Raji (cell line): ENCODE data around the gene CADM1.

Experiments
- POLR2A ChIP-seq: IDR thresholded peaks from 2 replicates; pipeline ENCODE4 v1.6.1; 2011; ENCODE audit warnings: low read depth, low read length, control low read depth; ENCODE audit not compliant: insufficient read depth

CADM1 gene

DNA sequence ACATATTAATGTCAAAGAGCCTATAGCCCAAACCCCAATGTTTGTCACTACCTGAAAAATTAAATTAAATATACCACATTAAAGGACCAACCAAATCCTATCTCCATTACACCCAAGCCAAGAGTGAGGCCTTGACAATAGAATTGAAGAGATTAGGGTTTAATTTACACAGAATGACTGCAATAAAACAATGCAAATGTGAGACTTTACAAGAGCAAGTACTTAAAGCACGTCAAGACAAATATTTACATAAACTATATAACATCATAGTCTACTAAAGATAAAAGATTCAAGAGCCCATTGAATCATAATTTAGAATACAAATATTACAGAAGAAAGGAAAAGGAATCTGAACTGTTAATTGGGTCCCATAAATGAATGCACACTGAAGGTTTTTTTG is 85.6 kb downstream of the CADM1 start:
- no peak for TF ChIP-seq POLR2A

DNA sequence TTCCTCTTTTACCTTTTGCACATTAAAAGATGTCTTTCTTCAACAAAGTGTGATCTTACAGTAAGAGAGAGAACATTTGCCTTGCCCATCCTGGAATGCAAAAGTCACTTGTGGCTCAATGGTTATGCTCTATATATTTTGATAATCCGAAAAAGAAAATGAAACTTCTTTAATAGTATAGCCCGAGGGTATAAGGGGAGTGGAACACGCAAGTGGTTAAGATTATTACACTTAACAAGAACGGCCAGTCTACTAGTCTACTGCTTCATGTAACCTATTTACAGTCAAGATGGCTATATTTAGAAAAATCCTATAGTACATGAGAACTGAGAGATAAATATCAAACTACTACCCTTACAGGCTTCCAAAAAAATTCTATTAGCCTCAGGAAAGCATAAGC is 86.1 kb downstream of the CADM1 start:
- TF ChIP-seq POLR2A: no peak

DNA sequence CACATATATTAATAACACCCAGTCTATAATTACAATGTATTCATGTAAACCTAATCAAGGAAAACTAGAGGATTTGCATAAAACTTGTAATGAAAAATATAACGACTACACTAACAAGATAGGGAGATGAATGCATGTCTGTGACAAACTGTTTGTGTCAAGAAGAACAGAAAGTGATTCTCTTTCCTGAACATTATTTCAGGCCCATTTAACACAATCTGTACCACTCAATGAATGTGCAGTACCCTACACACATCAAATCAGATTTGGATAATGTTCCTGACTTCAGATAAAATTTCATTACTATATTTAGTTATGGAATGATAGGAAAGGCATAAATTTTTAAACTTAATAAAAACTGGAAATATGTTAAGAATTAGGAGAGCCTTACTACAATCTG is 93.1 kb downstream of the CADM1 start:
- no peak for TF ChIP-seq POLR2A

DNA sequence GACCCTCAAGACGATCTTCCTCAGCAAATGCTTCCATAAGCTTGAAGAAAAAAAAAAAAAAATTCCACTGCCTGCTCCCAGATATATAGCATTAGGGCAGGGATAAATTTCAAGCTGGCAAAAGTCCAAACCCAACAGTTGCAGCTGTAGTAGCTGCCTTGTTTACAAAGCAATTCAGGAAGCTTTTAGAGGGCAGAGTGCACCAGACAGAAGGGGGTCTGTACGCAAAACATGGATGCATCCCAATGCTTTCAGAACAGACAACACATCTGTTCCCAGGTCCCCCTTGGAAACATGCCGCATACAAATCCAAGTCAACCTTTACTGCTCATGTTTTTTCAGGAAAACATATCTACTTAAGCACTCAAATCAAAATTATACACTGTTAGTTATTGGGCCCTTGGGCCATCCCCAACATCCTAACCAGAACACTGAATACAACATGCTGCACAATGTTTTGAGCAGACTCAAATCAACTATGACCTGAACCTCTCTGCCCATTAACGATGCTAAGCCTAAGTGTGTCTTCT is 94.5 kb downstream of the CADM1 start:
- no peak for TF ChIP-seq POLR2A

DNA sequence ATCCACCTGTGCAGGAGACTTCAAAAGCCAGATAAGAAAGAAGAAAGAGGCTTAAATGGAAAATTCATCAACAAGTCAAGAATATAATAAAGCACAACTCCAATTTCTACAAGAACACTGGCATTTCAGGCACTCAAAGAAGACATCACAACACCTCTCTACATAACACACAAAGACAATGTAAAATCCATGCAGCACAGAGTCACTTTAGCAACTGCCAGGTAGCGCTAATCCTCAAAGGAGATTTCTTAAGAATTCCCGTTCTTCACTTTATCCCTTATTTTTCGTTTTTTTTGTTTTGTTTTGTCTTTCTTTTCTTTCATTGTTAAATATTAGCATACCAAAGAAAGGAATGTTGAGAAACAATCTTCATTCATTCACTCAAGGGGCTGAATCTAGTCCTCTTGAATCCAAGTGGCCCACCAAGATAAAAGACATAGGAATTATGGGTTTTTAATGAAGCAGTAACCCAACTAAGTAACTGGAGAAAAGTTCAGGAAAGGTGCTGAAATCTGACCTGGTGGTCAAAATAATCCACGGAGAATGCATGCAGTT is 95.0 kb downstream of the CADM1 start:
- TF ChIP-seq POLR2A: no peak

DNA sequence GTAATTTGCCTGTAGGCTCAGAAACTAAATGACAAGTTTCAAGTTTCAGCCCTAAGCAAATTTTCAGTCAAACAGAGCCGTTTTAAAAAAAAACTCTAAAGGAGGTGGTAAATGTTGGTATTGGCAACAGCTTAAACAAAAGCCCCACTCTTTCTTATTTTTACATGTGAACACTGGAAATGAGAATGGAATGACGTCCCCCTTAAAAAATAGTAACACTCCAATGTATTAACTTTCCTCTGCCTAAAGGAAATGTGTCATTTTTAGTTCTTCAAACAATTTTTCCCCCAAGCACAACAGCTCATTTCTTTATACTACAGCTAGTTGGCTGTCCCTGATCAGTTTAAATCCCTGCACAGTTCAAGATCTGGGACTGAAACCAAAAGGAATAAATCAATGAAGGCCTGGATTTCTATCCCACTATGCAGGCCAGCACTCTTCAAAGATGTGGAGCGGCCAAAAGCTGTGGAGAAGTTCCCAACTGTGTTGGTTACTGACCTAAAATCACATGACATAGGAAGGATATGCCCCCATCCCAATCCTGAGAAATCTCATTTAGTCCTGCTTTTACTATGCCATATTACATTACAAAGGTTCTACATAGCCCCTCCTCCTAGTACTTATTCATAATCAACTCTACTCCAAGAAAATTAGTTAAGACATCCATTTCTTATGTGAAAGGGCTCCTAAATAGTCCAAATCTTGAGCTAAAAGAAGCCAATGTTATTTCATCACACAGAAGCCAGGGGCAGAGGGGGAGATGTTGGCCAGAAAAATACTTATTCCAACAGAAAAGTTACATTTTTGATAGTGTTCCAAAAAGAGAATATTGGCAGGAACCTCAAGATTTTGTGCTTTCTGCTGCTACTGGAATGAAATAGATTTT is 95.9 kb downstream of the CADM1 start:
- TF ChIP-seq POLR2A: no peak

DNA sequence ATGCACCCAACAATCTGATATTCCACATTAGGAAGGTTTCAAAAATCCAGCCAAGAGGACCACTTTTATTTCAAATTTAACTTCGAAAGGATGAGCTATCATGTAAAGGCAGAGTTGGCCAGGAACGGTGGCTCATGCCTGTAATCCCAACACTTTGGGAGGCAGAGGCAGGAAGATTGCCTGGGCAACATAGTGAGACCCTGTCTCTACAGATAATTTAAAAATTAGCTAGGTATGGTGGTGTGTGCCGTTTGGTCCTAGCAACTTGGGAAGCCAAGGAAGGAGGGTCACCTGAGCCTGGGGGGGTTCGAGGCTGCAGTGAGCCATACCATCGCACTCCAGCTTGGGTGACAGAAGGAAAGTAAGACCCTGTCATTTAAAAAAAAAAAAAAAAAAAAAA is 96.7 kb downstream of the CADM1 start:
- no peak for TF ChIP-seq POLR2A

DNA sequence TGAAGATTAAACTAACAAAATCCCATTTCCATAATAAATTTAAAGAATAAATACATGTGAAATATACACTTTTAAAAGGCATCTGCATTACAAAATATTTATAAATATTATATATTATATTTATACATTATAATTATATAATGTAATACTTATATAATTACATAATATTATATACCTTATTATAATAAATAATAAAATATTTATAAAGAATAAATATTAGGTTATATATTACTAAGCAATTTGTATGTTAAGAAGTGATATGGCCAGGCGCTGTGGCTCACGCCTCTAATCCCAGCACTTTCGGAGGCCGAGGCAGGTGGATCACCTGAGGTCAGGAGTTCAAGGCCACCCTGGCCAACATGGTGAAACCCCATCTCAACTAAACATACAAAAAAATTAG is 97.8 kb downstream of the CADM1 start:
- no peak for TF ChIP-seq POLR2A

DNA sequence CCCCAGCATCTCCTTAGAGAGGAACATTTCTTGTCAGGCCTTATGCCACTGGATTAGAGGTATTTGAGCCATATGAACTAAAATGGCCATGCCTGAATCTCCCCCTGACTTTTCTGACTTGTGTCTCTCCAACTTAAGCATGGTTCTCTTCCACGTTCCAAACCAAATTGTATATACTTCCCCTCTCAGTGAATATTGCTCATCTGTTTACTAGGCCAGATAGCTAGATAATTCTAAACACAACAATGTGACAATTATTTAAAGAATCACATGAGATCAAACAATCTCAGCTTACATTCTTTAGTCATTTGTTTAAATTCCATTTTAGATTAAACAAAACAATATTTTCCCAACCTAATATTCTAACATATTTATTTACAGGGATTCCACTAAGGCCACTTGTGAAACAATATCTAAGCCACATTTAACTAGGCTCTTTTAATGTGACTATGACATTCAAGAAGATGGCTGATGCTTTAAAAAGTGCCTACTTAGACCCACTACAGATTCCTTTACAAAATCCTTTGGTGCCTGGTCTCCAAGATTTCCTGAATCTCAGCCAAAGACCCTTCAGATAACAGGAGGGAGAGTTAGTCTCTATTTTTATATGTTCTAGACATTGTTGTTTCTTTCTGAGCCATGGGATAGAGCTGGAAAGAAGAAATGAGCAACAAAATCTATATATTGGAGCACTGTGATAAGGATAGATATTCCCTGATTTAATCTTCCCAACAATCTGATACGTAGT is 105.7 kb downstream of the CADM1 start:
- no peak for TF ChIP-seq POLR2A

DNA sequence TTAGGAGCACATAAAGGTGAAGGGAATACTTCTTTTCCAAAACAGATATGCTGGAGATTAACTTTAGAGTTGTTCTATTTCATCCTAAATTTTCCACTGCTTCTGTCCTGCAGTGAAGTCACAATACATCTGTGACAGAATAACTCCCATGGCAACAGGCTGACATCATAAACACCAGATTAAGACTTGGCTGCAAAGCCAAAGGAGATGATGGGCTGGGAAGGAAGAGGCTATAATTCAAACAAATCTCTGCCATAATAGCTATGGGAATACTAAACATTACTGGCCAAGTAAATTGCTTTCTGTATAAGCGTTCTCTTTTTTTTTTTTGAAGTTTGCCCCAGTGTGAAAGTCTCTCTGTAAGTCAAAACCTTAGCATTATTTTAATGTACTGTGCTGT is 107.7 kb downstream of the CADM1 start:
- TF ChIP-seq POLR2A: no peak

DNA sequence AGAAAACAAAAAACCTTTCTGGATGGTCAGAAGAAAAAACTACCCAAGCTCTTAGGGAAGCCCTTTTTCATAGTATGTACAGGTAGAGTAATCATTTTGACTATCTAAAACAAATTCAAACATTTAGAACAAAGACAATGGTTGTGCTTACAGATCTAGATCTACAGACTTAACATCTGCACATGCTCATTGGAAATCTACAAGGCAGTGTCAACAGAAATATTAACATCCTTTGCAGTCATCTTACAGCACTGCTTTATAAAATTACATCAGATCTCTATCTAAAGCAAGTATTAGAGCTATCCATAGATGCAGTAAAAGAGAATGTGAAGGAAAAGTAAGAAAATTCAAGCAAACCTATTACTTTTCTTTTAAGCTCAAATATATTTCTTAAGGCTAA is 110.3 kb downstream of the CADM1 start:
- no peak for TF ChIP-seq POLR2A

DNA sequence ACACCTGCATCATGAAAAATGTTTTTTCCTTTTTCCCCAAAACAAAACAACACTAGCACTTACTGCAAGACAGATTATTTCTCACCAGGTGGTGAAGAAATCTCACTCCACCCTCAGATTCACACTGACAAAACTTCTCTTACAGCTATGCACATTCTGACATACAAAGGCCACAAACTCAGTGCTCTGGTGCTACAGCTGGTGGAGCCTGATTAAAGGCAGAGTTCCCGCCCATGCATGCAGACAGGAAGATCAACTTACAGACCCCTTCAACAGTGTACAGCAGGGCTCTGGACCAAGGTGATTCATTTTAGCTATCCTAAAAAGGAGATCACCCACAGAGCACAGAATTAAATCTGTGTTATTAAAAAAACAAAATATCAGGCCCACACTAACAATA is 112.6 kb downstream of the CADM1 start:
- TF ChIP-seq POLR2A: no peak

DNA sequence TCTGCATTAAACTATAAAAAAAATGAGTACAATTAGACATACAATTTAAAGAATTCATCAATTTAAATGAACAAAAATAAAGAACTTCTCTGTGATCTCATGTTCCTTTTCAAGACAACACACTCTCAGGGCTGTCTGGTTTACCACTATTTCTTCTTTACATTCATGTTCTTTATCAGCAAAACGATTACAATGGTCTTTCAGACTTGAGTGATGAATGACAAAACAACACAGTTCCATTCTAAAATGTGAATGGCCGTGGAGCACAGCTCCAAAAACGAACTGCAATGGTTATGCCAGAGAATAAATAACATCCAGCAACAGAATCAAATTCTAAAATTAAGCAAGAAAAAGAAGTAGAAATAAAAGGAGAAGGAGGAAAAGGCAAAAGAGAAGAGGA is 113.1 kb downstream of the CADM1 start:
- no peak for TF ChIP-seq POLR2A

DNA sequence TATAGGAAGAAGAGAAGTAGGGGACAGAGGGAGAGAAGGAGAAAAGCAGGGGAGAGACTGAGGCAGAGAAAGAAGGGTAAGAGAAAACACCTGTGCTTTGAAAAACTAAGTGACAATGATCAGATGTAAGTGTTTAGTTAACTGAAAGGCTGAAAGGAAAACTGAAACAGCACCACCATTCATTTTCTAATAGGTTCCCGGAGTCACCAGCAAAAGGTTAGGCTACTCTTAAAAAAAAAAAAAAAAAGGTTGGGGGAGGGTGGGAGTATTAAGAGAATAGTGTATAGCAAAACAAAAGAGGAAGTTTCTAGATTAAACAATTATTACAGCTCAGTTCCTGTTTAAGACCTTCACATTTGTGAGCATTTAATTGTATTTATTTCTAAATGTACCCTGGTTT is 113.8 kb downstream of the CADM1 start:
- no peak for TF ChIP-seq POLR2A

DNA sequence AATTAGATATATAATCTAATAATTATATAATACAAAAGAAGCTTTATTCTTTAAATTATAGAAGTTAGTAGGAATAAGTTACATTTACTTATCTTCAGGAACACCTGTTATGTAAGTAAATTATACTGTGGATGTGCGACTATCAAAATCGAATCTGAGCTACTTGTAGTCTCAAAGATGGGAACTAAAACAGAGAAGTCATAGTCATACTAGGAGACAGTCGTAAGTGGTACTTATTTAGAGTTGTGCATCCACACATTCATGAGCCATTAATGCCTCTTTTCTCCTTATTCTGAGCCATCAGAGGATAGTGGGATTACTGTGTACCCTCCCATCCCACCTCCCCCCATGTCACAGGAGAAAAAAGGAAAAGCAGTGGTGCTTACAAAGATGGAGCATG is 114.4 kb downstream of the CADM1 start:
- no peak for TF ChIP-seq POLR2A

DNA sequence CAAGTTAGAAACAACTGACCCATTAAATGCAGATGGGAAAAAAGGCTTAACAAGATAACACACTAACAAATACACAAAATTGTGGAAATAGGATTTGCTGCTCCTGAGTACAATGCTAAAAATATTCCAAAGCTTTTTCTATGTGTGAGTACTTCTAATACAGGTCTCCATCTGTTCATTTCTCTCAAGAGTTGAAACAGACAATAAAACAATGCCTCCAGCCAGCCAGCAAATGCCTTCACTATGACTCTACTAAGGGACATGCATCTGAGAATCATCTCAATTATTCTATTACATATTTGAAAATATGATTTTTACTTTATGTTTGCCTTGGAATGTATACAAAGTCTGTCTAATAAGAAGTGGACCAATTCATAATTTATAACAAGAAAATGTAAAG is 119.0 kb downstream of the CADM1 start:
- TF ChIP-seq POLR2A: no peak
